Brain microvascular endothelial cell (primary cell): ENCODE measurements around the gene RABL2B.

Source experiments
- DNase-seq: peaks from one replicate; pipeline ENCODE4 v3.0.0-alpha.2; 2020
- H3K27ac ChIP-seq: fragments of 250-450 bp; sonication (Bioruptor Pico); 2 replicates; pipeline ENCODE4 v1.5.1; 2020; ENCODE audit warnings: mild to moderate bottlenecking, moderate library complexity
- H3K27me3 ChIP-seq: fragments of 250-450 bp; sonication (Bioruptor Pico); replicated peaks from 2 replicates; pipeline ENCODE4 v1.5.1; 2020; ENCODE audit warnings: mild to moderate bottlenecking
- H3K36me3 ChIP-seq: fragments of 250-450 bp; sonication (Bioruptor Pico); replicated peaks from 2 replicates; pipeline ENCODE4 v1.5.1; 2020; ENCODE audit warnings: mild to moderate bottlenecking
- H3K4me3 ChIP-seq: 2 replicates; pipeline ENCODE4 v1.5.1; 2011; ENCODE audit warnings: low read depth, mild to moderate bottlenecking, control low read depth, low read length, moderate library complexity
- CTCF ChIP-seq: IDR thresholded peaks from 2 replicates; pipeline ENCODE4 v1.5.1; 2011; ENCODE audit warnings: low read depth, mild to moderate bottlenecking, moderate library complexity, low read length, control low read depth, inconsistent platforms; ENCODE audit errors: missing control alignments
- in situ Hi-C: cut with HindIII; loops from 2 replicates; pipeline ENCODE4 v1.10.0; 2017; ENCODE audit warnings: low sequenced_read_pairs, low pct_ligation_motif_present

RABL2B gene

DNA sequence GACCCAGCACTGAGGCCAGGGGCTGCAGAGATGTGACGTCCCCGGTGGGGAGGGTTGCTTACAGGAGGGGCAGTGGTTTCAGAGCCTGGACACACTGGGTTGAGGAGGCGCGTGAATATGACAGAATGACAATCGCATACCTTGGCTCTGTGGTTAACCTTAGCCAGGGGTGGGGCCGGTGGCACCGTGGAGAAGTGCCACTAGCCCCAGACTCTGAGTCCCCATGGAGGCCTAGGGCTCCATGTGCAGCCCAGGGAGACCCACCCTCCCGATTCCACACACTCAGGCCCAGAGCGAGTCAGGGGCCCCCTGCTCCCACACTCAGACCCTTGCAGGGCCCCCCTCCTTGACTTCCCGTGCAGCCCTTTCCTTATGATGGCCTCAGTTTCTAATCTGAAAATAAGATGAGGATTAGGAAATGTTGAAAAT lies 49.1 kb downstream of the RABL2B start:
- in situ Hi-C loops = no loop called here
- H3K36me3 ChIP-seq = no peaks in the 10 kb centered on the region
- no peak for TF ChIP-seq CTCF
- DNase-seq = no peak
- H3K27me3 ChIP-seq = peaks cover 26% of the 10 kb centered on the region
- H3K4me3 ChIP-seq = no peak overlapping the region
- H3K27ac ChIP-seq = no peak overlapping the region

DNA sequence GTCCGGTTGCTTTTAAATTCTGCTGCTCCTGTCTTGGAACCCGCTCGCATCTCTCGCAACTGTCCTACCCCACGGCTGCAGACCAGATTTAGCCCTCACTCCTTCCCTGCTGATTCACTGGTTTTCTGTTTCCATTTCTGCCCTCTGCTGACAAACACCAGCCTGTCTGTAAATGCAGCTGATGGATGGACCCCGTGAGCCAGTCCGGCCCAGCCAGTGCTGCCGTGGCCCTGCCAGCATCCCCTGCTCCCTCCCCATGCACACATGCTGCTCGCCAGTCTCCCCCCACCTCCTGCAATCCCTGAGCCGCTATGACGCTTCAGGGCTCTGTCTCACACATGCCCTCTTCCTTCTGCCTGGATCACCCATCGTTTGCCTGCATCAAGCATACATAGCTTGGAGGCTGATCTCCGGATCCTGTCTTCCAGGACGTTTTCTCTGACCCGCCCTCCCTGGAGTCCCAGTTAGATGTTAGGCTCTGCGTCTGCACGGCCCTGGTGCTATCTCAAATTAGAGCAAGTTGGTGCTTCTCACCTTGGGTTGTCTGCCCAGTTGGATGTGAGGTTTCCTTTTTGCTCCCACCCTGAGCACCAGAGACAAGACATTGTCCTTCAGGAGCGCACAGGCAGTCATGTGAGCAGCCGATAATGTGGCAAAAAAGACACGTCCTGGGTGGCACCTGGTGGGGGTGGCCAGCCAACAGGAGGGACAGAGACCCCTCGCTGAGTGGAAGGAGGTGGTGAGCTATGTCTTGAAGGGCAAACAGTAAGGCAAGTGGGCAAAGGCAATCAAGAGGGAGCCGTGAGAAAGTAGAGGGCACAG lies 49.7 kb downstream of the RABL2B start:
- Histone ChIP-seq H3K27ac (no peak overlapping the region), H3K27me3 (peaks cover 23% of the 10 kb centered on the region), H3K4me3 (no peak overlapping the region), H3K36me3 (no peaks in the 10 kb centered on the region)
- no peak for TF ChIP-seq CTCF
- in situ Hi-C loops = no loop called here
- no peak for DNase-seq

DNA sequence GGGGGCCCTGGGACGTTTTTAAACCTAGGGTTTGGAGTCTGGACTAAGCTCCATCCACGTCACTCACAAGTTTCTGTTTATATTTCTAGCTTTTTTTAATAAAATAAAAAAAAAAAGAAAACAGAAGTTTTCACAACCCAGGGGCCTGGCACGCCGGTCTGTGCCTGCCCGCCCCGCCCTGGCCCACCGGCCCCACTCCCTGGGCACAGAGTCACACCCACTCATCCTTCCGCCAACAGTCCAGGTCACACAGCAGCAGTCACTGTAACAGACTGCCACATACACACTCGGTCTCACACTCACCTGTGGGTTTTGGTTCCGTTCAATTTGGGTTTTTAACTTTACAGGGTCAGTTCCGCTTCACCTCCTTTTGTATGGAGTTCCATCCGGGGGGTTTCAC lies 50.8 kb downstream of the RABL2B start:
- no peaks in the 10 kb centered on the region for H3K36me3 ChIP-seq
- no peak for TF ChIP-seq CTCF
- H3K27ac ChIP-seq = no peak overlapping the region
- no peak for DNase-seq
- no peak overlapping the region for H3K4me3 ChIP-seq
- H3K27me3 ChIP-seq = peaks cover 21% of the 10 kb centered on the region
- in situ Hi-C loops = no loop called here

DNA sequence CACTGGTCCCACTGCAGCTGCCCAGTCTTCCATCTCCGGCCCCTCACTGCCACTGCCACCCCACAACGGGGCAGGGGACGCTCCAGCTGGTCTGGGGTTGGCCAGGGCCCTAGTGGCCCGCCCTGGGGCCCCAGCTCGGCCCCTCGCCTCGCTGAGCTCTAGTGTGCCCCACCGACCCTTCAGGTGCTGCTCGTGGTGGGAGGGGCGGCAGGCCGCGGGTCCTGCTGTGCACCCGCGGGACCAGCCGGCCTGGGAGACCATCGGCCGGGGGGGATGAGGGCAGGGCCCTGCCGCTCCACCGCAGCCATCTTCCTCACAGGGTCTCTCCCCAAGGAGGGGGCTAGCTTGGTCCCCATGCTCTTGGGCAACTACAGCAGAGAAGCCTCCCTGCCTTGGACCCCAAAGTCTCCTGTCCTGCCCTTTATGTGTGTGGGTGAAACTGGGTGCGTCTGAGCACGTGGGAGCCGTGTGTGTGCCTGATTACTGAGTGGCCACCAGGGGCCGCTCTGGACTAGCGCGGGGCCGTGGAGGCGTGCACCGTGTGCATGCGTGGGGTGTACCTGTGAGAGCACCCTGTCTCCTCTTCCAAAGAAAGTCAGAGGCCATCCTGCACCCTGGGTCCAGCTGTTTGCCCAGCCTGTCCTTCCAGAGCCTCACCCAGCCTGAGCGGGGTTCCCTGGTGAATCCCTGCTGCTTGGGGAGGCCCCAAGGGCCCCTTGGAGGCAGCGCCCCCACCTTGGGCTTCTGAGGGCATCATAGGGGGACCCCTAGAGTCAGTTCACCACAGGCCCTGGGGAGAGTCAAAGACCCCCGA lies 51.4 kb downstream of the RABL2B start:
- in situ Hi-C loops = no loop called here
- H3K36me3 ChIP-seq = no peaks in the 10 kb centered on the region
- no peak overlapping the region for H3K27ac ChIP-seq
- peak; percentile 94 for TF ChIP-seq CTCF
- H3K4me3 ChIP-seq = no peak overlapping the region
- H3K27me3 ChIP-seq = peaks cover 21% of the 10 kb centered on the region
- DNase-seq = peak; percentile 9

DNA sequence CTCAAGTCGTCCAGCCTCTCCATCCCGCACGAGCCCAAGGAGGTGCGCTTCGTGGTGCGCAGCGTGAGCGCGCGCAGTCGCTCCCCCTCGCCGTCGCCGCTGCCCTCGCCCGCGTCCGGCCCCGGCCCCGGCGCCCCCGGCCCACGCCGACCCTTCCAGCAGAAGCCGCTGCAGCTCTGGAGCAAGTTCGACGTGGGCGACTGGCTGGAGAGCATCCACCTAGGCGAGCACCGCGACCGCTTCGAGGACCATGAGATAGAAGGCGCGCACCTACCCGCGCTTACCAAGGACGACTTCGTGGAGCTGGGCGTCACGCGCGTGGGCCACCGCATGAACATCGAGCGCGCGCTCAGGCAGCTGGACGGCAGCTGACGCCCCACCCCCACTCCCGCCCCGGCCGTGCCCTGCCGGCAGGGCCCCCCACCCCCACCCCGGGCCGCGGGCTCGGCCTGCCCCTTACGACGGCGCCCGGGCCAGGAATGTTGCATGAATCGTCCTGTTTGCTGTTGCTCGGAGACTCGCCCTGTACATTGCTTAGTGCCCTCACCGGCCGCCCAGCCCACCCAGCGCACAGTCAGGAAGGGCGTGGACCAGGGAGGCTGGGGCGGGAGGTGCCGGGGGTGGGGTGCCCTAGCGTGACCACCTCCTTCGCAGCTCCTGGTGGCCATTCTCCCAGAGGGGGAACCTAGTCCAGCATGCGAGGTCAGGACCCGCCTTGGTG lies 52.3 kb downstream of the RABL2B start:
- no peaks in the 10 kb centered on the region for H3K36me3 ChIP-seq
- no peak overlapping the region for H3K4me3 ChIP-seq
- no peak for TF ChIP-seq CTCF
- no peak for DNase-seq
- no peak overlapping the region for H3K27ac ChIP-seq
- peaks cover 21% of the 10 kb centered on the region for H3K27me3 ChIP-seq
- in situ Hi-C loops = no loop called here
